ENCODE results near the gene PUS7L.

DNA sequence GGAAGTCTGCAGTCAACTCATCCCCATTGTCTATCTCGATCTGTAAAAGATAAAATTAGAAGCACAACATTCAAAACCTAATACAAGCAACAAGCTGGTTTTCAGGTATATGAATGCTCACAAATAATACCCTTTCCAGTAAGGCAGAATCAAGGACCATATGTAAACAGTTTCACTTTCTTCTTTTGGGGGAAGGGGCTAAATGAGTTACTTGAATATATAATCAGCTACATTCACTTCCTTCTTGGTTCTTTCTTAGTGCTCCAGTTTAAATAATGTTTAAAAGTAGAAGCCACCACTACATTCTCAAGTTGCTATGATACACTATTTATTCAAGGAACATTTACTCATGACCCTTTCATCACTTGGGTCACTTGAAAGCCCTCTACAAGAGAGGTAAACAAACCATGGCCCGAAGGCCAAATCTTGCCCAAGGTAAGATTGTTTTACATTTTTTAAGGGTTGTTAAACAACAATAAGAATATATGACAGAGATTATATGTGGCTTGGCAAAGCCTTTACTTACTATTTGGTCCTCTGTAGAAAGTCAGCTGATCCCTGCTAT is 37.2 kb upstream of the PUS7L start:
- TF ChIP-seq TCF7L2 (IDR thresholded peaks at IDR 0.05; ENCODE audit: low read depth, low read length) (peak; percentile 72; the same call in 1 of the 2 replicates), SIN3A (IDR thresholded peaks at IDR 0.05; ENCODE audit: borderline replicate concordance, insufficient read depth, low read depth, low read length) (no peak)
- TF ChIP-seq, protein P1, sequence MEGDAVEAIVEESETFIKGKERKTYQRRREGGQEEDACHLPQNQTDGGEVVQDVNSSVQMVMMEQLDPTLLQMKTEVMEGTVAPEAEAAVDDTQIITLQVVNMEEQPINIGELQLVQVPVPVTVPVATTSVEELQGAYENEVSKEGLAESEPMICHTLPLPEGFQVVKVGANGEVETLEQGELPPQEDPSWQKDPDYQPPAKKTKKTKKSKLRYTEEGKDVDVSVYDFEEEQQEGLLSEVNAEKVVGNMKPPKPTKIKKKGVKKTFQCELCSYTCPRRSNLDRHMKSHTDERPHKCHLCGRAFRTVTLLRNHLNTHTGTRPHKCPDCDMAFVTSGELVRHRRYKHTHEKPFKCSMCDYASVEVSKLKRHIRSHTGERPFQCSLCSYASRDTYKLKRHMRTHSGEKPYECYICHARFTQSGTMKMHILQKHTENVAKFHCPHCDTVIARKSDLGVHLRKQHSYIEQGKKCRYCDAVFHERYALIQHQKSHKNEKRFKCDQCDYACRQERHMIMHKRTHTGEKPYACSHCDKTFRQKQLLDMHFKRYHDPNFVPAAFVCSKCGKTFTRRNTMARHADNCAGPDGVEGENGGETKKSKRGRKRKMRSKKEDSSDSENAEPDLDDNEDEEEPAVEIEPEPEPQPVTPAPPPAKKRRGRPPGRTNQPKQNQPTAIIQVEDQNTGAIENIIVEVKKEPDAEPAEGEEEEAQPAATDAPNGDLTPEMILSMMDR (IDR thresholded peaks at IDR 0.05), result no peak

Data from Panc1 (cell line).